ENCODE data around the gene SCCPDH.

Gene SCCPDH

DNA sequence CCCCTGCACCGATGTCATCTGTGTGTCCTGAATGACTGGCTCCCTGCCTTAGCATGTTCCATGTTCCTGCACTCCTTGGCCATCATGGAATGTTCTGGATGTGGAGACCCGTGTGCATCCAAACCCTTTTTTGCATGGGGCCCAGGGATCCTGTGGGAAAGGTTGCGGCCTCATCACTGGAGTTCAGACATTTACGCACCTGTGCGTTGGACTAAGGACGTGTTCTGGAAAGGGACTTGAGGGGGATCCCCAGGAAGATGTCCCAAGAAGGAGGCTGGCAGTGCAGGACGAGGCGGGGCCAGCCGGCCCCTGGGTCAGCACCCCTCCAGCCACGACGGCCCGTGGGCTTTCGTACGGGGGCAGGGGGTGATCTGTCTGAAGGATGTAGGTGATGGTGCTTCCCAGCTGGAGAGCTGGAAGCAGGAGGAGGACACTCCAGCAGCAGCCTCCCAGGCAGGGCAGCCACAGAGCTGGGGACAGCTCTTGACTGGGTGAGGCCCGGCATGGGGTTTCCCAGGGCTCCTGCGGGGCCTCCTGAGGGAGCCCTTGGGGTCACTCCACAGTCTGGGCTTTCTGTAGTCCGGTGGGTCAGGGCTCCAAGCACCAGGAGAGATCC, 67.2 kb downstream of the SCCPDH start:
- no peak for TF ChIP-seq CTCF (IDR thresholded peaks at IDR 0.05)
- no peak for DNase-seq (ENCODE audit: low spot score)
- Histone ChIP-seq H3K4me3 (no peak overlapping the region), H3K27ac (no peak overlapping the region)

DNA sequence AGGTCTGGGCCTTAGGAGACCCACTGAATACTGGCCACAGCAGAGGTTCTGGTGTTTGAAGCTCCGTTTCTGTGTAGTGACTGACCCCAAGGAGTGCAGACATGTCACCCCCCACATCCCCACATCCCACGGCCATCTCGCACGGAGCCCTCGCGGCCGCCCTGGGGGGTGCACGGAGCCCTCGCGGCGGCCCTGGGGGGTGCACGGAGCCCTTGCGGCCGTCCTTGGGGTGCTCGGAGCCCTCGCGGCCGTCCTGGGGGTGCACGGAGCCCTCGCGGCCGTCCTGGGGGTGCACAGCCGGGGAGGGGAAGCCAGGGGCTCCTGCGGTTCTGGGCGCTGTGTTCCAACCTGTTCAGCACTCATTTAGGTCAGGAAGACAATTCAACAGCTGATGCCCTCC, 68.4 kb downstream of the SCCPDH start:
- H3K27ac ChIP-seq: no peak overlapping the region
- H3K4me3 ChIP-seq: no peak overlapping the region
- TF ChIP-seq CTCF (IDR thresholded peaks at IDR 0.05): no peak
- DNase-seq (ENCODE audit: low spot score): no peak

DNA sequence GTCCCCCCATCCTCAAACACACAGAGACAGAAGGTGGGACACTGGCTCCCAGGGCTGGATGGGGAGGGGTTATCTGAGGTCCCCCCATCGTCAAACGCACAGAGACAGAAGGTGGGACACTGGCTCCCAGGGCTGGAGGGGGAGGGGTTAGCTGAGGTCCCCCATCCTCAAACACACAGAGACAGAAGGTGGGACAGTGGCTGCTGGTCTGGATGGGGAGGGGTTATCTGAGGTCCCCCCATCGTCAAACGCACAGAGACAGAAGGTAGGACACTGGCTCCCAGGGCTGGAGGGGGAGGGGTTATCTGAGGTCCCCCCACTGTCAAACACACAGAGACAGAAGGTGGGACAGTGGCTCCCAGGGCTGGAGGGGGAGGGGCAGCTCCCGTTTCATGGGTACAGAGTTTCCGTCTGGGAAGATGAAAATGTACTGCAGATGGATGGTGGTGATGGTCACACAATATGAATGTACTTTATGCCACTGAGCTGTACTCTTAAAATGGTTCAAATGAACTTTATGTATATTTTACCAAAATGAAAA, 69.2 kb downstream of the SCCPDH start:
- no peak for TF ChIP-seq CTCF (IDR thresholded peaks at IDR 0.05)

GRCh38 chr1:246794048-246794827, 70.0 kb downstream of the SCCPDH start:
- H3K4me3 ChIP-seq: no peak overlapping the region
- H3K27ac ChIP-seq: no peak overlapping the region
- DNase-seq (ENCODE audit: low spot score): no peak
- no peak for TF ChIP-seq CTCF (IDR thresholded peaks at IDR 0.05)

More for the DNA sequence above, 69.2 kb downstream of the SCCPDH start:
- no peak overlapping the region for H3K27ac ChIP-seq
- DNase-seq (ENCODE audit: low spot score): no peak
- H3K4me3 ChIP-seq: no peak overlapping the region

- no peak overlapping the region for H3K27ac ChIP-seq
- no peak for DNase-seq (ENCODE audit: low spot score)
- TF ChIP-seq CTCF (IDR thresholded peaks at IDR 0.05): no peak
- H3K4me3 ChIP-seq: no peak overlapping the region
Measured at GRCh38 chr1:246794828-246795671, 70.8 kb downstream of the SCCPDH start.

- Histone ChIP-seq H3K27ac (no peak overlapping the region), H3K4me3 (no peak overlapping the region)
- DNase-seq (ENCODE audit: low spot score): no peak
- TF ChIP-seq CTCF (IDR thresholded peaks at IDR 0.05): no peak
Measured at GRCh38 chr1:246795906-246796694, 71.9 kb downstream of the SCCPDH start.
